Endodermal cell (in vitro differentiated cells): ENCODE results near the gene KTN1. TPM values are rescaled to one million over a fixed set of nuclear protein-coding genes. Genes with fewer than 3 reads are reported as not detected.

Experiments
- DNase-seq: peaks from one replicate; pipeline ENCODE4 v3.0.0-alpha.2; 2017
- H3K27ac ChIP-seq: 2 replicates; pipeline ENCODE4 v1.5.1; 2013; ENCODE audit warnings: mild to moderate bottlenecking, low read depth, low read length, moderate library complexity
- H3K27me3 ChIP-seq: 2 replicates; pipeline ENCODE4 v1.6.1; 2013; ENCODE audit warnings: mild to moderate bottlenecking, low read length, moderate library complexity; ENCODE audit not compliant: insufficient read depth, control insufficient read depth, poor library complexity, severe bottlenecking
- H3K36me3 ChIP-seq: 2 replicates; pipeline ENCODE4 v1.7.0; 2013; ENCODE audit warnings: mild to moderate bottlenecking, low read length, moderate library complexity; ENCODE audit not compliant: control insufficient read depth, insufficient read depth
- H3K4me1 ChIP-seq: one replicate; pipeline ENCODE4 v1.7.0; 2013; ENCODE audit warnings: low read length; ENCODE audit not compliant: control insufficient read depth, insufficient read depth
- H3K4me3 ChIP-seq: 2 replicates; pipeline ENCODE4 v1.5.1; 2013; ENCODE audit warnings: mild to moderate bottlenecking, low read length, moderate library complexity
- H3K9ac ChIP-seq: 2 replicates; pipeline ENCODE4 v1.6.1; 2013; ENCODE audit warnings: mild to moderate bottlenecking, low read length, moderate library complexity; ENCODE audit not compliant: poor library complexity, severe bottlenecking; ENCODE audit errors: extremely low read depth
- H3K9me3 ChIP-seq: 2 replicates; pipeline ENCODE4 v1.6.1; 2013; ENCODE audit warnings: mild to moderate bottlenecking, low read length, moderate library complexity; ENCODE audit not compliant: control insufficient read depth
- H3K27ac Mint-ChIP-seq: 2 replicates; pipeline ENCODE4 v1.8.0; 2020; ENCODE audit warnings: mixed read lengths
- H3K27me3 Mint-ChIP-seq: 2 replicates; pipeline ENCODE4 v1.8.0; 2021; ENCODE audit warnings: mild to moderate bottlenecking, mixed read lengths; ENCODE audit not compliant: insufficient read depth
- H3K36me3 Mint-ChIP-seq: 2 replicates; pipeline ENCODE4 v1.8.0; 2020; ENCODE audit warnings: low read depth, mixed read lengths
- H3K4me1 Mint-ChIP-seq: 2 replicates; pipeline ENCODE4 v1.8.0; 2020; ENCODE audit warnings: mixed read lengths
- H3K4me3 Mint-ChIP-seq: 2 replicates; pipeline ENCODE4 v1.8.0; 2020; ENCODE audit warnings: mild to moderate bottlenecking, moderate library complexity, mixed read lengths
- H3K9me3 Mint-ChIP-seq: 2 replicates; pipeline ENCODE4 v1.8.0; 2020; ENCODE audit warnings: mild to moderate bottlenecking, mixed read lengths
- WGBS, 2 experiments: methylation state at CpG; one replicate each; pipeline versions ENCODE4 v1.1.5 to v1.1.7; 2013; ENCODE audit warnings: missing lambda C conversion rate in 2 of 2, mixed read lengths in 1 of 2; ENCODE audit not compliant: insufficient coverage in 1 of 2, insufficient read length in 1 of 2; 5-methylcytosine and 5-hydroxymethylcytosine counted together
- total RNA-seq, 2 donors: library from RNA; stranded (reverse); fragmentation: NEBNext Ultra II Directional in 1 of 2; extraction: Animal tissue kit (Norgen Biotek cat#: 25700) in 1 of 2; gene quantifications; 2 replicates in 1 of 2; 3 replicates in 1 of 2; pipeline ENCODE4 v1.2.1, GENCODE V29; 2021
- TF ChIP-seq, protein P1 (sequence below): fragments of 200-600 bp; sonication (generic); conservative IDR thresholded peaks from 2 replicates; pipeline ENCODE4 v1.5.0; 2021; ENCODE audit warnings: antibody characterized with exemption, mild to moderate bottlenecking

The KTN1 gene
- total RNA-seq, 2 donors from 2014 or later: 215 to 239 TPM

GRCh38 chr14:55620981-55621380 lies 41.0 kb downstream of the KTN1 start:
- Histone ChIP-seq H3K36me3 (peaks cover 75% of the 10 kb centered on the region), H3K9ac (no peak overlapping the region), H3K27me3 (no peaks in the 10 kb centered on the region), H3K27ac (no peak overlapping the region), H3K4me1 (peaks cover 3% of the 10 kb centered on the region), H3K4me3 (no peak overlapping the region), H3K9me3 (peaks cover 41% of the 10 kb centered on the region)
- no peak overlapping the region for H3K4me3 Mint-ChIP-seq
- TF ChIP-seq, protein P1, sequence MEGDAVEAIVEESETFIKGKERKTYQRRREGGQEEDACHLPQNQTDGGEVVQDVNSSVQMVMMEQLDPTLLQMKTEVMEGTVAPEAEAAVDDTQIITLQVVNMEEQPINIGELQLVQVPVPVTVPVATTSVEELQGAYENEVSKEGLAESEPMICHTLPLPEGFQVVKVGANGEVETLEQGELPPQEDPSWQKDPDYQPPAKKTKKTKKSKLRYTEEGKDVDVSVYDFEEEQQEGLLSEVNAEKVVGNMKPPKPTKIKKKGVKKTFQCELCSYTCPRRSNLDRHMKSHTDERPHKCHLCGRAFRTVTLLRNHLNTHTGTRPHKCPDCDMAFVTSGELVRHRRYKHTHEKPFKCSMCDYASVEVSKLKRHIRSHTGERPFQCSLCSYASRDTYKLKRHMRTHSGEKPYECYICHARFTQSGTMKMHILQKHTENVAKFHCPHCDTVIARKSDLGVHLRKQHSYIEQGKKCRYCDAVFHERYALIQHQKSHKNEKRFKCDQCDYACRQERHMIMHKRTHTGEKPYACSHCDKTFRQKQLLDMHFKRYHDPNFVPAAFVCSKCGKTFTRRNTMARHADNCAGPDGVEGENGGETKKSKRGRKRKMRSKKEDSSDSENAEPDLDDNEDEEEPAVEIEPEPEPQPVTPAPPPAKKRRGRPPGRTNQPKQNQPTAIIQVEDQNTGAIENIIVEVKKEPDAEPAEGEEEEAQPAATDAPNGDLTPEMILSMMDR: no peak
- H3K9me3 Mint-ChIP-seq: peaks cover 35% of the 10 kb centered on the region
- H3K36me3 Mint-ChIP-seq: peaks cover 80% of the 10 kb centered on the region
- H3K4me1 Mint-ChIP-seq: peaks cover 17% of the 10 kb centered on the region
- 88 to 95% methylated on average over 3 of the region's 3 CpGs for WGBS, 2 experiments
- no peaks in the 10 kb centered on the region for H3K27me3 Mint-ChIP-seq
- no peak for DNase-seq
- no peak overlapping the region for H3K27ac Mint-ChIP-seq

- Histone ChIP-seq H3K36me3 (peaks cover 72% of the 10 kb centered on the region), H3K9me3 (peaks cover 41% of the 10 kb centered on the region), H3K4me3 (no peak overlapping the region), H3K27ac (no peak overlapping the region), H3K4me1 (peaks cover 3% of the 10 kb centered on the region), H3K27me3 (no peaks in the 10 kb centered on the region), H3K9ac (no peak overlapping the region)
- peaks cover 79% of the 10 kb centered on the region for H3K36me3 Mint-ChIP-seq
- WGBS, 2 experiments: 96% methylated on average over 5 of the region's 5 CpGs
- peaks cover 35% of the 10 kb centered on the region for H3K9me3 Mint-ChIP-seq
- no peak overlapping the region for H3K27ac Mint-ChIP-seq
- no peak for DNase-seq
- H3K4me1 Mint-ChIP-seq: peaks cover 17% of the 10 kb centered on the region
- no peak overlapping the region for H3K4me3 Mint-ChIP-seq
- H3K27me3 Mint-ChIP-seq: no peaks in the 10 kb centered on the region
- TF ChIP-seq, protein P1: no peak
Observed at GRCh38 chr14:55621391-55621790, 41.4 kb downstream of the KTN1 start.

GRCh38 chr14:55624913-55625312 lies 44.9 kb downstream of the KTN1 start:
- H3K9me3 ChIP-seq: peaks cover 24% of the 10 kb centered on the region
- H3K36me3 ChIP-seq: peaks cover 67% of the 10 kb centered on the region
- Mint-ChIP-seq H3K27ac (no peak overlapping the region), H3K9me3 (peaks cover 18% of the 10 kb centered on the region), H3K27me3 (no peaks in the 10 kb centered on the region), H3K4me1 (peaks cover 17% of the 10 kb centered on the region), H3K4me3 (no peak overlapping the region), H3K36me3 (peaks cover 74% of the 10 kb centered on the region)
- TF ChIP-seq, protein P1: no peak
- no peak for DNase-seq
- H3K9ac ChIP-seq: no peak overlapping the region
- peaks cover 3% of the 10 kb centered on the region for H3K4me1 ChIP-seq
- H3K27me3 ChIP-seq: no peaks in the 10 kb centered on the region
- WGBS, 2 experiments: 89 to 98% methylated on average over 4 of the region's 4 CpGs
- no peak overlapping the region for H3K27ac ChIP-seq
- no peak overlapping the region for H3K4me3 ChIP-seq
